Pancreas (tissue), 10 donors: ENCODE measurements around the gene LDLRAD1. TPM values are rescaled to one million over a fixed set of nuclear protein-coding genes. Genes with fewer than 3 reads are reported as not detected.

Experiments used
- ATAC-seq, 4 donors: fragments of 200-7000 bp; cut with Tn5 transposase; one replicate each; pipeline versions ENCODE4 v1.8.0 to v1.9.1; 2020; ENCODE audit warnings: mild to moderate bottlenecking in 4 of 4, moderate library complexity in 4 of 4
- DNase-seq, 6 donors: peaks; one replicate each; pipeline ENCODE4 v3.0.0-alpha.2; 2020
- FAIRE-seq: peaks from 2 replicates; lab custom pipeline; 2012; peaks lifted over from hg19 to GRCh38; lab: Jason Lieb, UNC
- H3K27ac ChIP-seq, 4 donors: fragments of 200-600 bp; sonication (generic); 1 replicate in 3 of 4; 2 replicates in 1 of 4; pipeline versions ENCODE4 v1.5.0 to v1.8.0; 2020
- H3K27me3 ChIP-seq, 4 donors: fragments of 200-600 bp; one replicate each; pipeline ENCODE4 v1.8.0; 2021
- H3K36me3 ChIP-seq, 3 donors: fragments of 200-600 bp; sonication (generic) in 1 of 3; one replicate each; pipeline versions ENCODE4 v1.5.0 to v1.8.0; 2020 to 2021
- H3K4me1 ChIP-seq, 3 donors: fragments of 200-600 bp; one replicate each; pipeline ENCODE4 v1.8.0; 2021
- H3K4me3 ChIP-seq, 4 donors: fragments of 200-600 bp; sonication (generic) in 2 of 4; one replicate each; pipeline versions ENCODE4 v1.5.0 to v1.8.0; 2020 to 2021
- H3K9me3 ChIP-seq, 4 donors: fragments of 200-600 bp; one replicate each; pipeline ENCODE4 v1.8.0; 2021
- WGBS, 2 donors: extraction: QIAGEN DNeasy Blood & Tissue Kit; methylation state at CpG; one replicate each; pipeline ENCODE4 v1.1.7; 2013; 5-methylcytosine and 5-hydroxymethylcytosine counted together
- intact Hi-C, 3 donors: fragments of 100-400 bp; cut with DNase I; formaldehyde crosslinking; loops; one replicate each; pipeline versions ENCODE4 v1.11.1 to v1.14.2; 2022
- polyA plus RNA-seq, 2 donors: library from polyadenylated mRNA; stranded (reverse); fragments of 200-250 nt; gene quantifications; one replicate each; pipeline ENCODE4 v1.2.3, GENCODE V29; 2013
- total RNA-seq, 6 donors: library from RNA; stranded (reverse); fragmentation: NEBNext Ultra II Directional in 4 of 6; extraction: Animal tissue kit (Norgen Biotek cat#: 25700) in 4 of 6; gene quantifications; one replicate each; pipeline versions ENCODE4 v1.2.1 to v1.2.4, GENCODE V29; 2021 to 2023
- TF ChIP-seq, protein P1 (sequence below), 4 donors: fragments of 200-600 bp; sonication (generic) in 3 of 4; IDR thresholded peaks; one replicate each; pipeline versions ENCODE4 v1.5.0 to v1.8.0; 2021; ENCODE audit warnings: antibody characterized with exemption in 4 of 4
- donor health status: healthy with polysubstance abuse.
- donor health status: DM: no; HTN: no; CAD: no; lungs with moderate emphysema.
- donor health status: DM: no; HTN: no; CAD: no.
- donor health status: control.
- donor health status: control.
- donor health status: Bipolar disorder and iron deficiency.
- donor health status: DM: yes; HTN: yes; CAD: no.
- donor health status: DM: no; HTN: no; CAD: no.
- donor health status: DM: no; HTN: no; CAD: no.
- donor health status: DM: yes; HTN: yes; CAD: no.

Gene LDLRAD1
- total and polyA plus RNA-seq, 8 donors, result 0.08 to 0.29 (median 0.19) TPM; not detected in 3

- DNase-seq (no peak), ATAC-seq (no peak), FAIRE-seq (no peak)
- TF ChIP-seq, protein P1, sequence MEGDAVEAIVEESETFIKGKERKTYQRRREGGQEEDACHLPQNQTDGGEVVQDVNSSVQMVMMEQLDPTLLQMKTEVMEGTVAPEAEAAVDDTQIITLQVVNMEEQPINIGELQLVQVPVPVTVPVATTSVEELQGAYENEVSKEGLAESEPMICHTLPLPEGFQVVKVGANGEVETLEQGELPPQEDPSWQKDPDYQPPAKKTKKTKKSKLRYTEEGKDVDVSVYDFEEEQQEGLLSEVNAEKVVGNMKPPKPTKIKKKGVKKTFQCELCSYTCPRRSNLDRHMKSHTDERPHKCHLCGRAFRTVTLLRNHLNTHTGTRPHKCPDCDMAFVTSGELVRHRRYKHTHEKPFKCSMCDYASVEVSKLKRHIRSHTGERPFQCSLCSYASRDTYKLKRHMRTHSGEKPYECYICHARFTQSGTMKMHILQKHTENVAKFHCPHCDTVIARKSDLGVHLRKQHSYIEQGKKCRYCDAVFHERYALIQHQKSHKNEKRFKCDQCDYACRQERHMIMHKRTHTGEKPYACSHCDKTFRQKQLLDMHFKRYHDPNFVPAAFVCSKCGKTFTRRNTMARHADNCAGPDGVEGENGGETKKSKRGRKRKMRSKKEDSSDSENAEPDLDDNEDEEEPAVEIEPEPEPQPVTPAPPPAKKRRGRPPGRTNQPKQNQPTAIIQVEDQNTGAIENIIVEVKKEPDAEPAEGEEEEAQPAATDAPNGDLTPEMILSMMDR (IDR thresholded peaks at IDR 0.05), result no peak
- Histone ChIP-seq H3K27ac (no peak overlapping the region), H3K36me3 (no peaks in the 10 kb centered on the region), H3K4me1 (no peaks in the 10 kb centered on the region), H3K9me3 (no peaks in the 10 kb centered on the region), H3K27me3 (no peaks in the 10 kb centered on the region), H3K4me3 (no peak overlapping the region)
- 65 to 84% methylated on average over 8 of the region's 8 CpGs for WGBS, 2 donors
- intact Hi-C loops, result no loop called here
These were observed 5.1 kb downstream of the LDLRAD1 start for GRCh38 chr1:54012863-54013262.

DNA sequence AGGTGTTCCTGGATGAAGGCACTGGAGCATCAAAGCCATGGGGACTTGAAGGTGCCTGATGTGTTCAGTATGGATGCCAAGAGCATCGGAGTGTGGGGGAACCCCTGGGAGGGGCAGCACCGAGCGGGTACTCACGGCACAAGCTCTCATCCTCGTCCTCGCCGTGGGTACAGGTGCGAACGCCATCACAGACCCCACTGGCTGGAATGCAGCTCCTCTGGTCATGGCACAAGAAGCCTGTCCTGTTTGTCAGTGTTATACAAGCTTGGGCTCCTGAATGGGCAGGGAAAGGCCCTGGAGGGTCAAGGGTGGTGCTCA, 6.0 kb downstream of the LDLRAD1 start:
- intact Hi-C loops, result no loop called here
- no peaks in the 10 kb centered on the region for H3K27me3 ChIP-seq

GRCh38 chr1:54011316-54012007, 6.5 kb downstream of the LDLRAD1 start:
- Histone ChIP-seq H3K9me3 (no peaks in the 10 kb centered on the region), H3K4me3 (no peak overlapping the region), H3K4me1 (no peaks in the 10 kb centered on the region), H3K36me3 (no peaks in the 10 kb centered on the region), H3K27me3 (no peaks in the 10 kb centered on the region), H3K27ac (no peak overlapping the region)
- TF ChIP-seq, protein P1 (IDR thresholded peaks at IDR 0.05), result no peak
- FAIRE-seq, result no peak
- no peak for DNase-seq
- no peak for ATAC-seq
- WGBS, 2 donors, result 62 to 77% methylated on average over 9 of the region's 9 CpGs
- intact Hi-C loops, result no loop called here

More for the DNA sequence above, 6.0 kb downstream of the LDLRAD1 start:
- Histone ChIP-seq H3K27ac (no peak overlapping the region), H3K36me3 (no peaks in the 10 kb centered on the region), H3K9me3 (no peaks in the 10 kb centered on the region), H3K4me3 (no peak overlapping the region), H3K4me1 (no peaks in the 10 kb centered on the region)
- no peak for FAIRE-seq
- DNase-seq, result no peak
- WGBS, 2 donors, result 63 to 76% methylated on average over 9 of the region's 9 CpGs
- no peak for ATAC-seq
- TF ChIP-seq, protein P1 (IDR thresholded peaks at IDR 0.05), result no peak

GRCh38 chr1:54010415-54011117, 7.4 kb downstream of the LDLRAD1 start:
- DNase-seq, result no peak

More at GRCh38 chr1:54010415-54011117, 7.4 kb downstream of the LDLRAD1 start:
- TF ChIP-seq, protein P1 (IDR thresholded peaks at IDR 0.05), result no peak
- Histone ChIP-seq H3K27ac (no peak overlapping the region), H3K36me3 (no peaks in the 10 kb centered on the region), H3K4me1 (no peaks in the 10 kb centered on the region), H3K27me3 (no peaks in the 10 kb centered on the region), H3K4me3 (no peak overlapping the region), H3K9me3 (no peaks in the 10 kb centered on the region)
- WGBS, 2 donors, result 57 to 70% methylated on average over 5 of the region's 5 CpGs
- ATAC-seq (no peak), FAIRE-seq (no peak)
- intact Hi-C loops, result no loop called here
